ENCODE data around the gene PGGHG.
"Not testable (repeated sequence)": the region's sequence is repeated elsewhere in the genome, so short reads cannot be mapped to it uniquely, and the experiment has no call there.

PGGHG gene

GRCh38 chr11:313787-314553 is 25.0 kb downstream of the PGGHG start, which contains the start of gene IFITM1:
Gene IFITM1 (plus strand): TSS chr11:314040. CDS start chr11:314171, 131 bp downstream.
- no peak for DNase-seq (ENCODE audit: low spot score)

GRCh38 chr11:314554-314875 is 25.6 kb downstream of the PGGHG start:
- not testable (repeated sequence) for DNase-seq (ENCODE audit: low spot score)

- DNase-seq (ENCODE audit: low spot score), result no peak
Measured at GRCh38 chr11:315051-315481, 26.1 kb downstream of the PGGHG start.

GRCh38 chr11:315516-315994 is 26.6 kb downstream of the PGGHG start:
- DNase-seq (ENCODE audit: low spot score), result no peak

GRCh38 chr11:316031-316701 is 27.2 kb downstream of the PGGHG start:
- DNase-seq (ENCODE audit: low spot score), result no peak

- DNase-seq (ENCODE audit: low spot score), result no peak
Measured at GRCh38 chr11:316891-317301, 28.0 kb downstream of the PGGHG start.

GRCh38 chr11:317668-318404 is 28.9 kb downstream of the PGGHG start:
- DNase-seq (ENCODE audit: low spot score), result not testable (repeated sequence)

GRCh38 chr11:318405-319120 is 29.6 kb downstream of the PGGHG start:
- not testable (repeated sequence) for DNase-seq (ENCODE audit: low spot score)

- DNase-seq (ENCODE audit: low spot score), result not testable (repeated sequence)
Measured at GRCh38 chr11:319121-319887, 30.4 kb downstream of the PGGHG start.

- DNase-seq (ENCODE audit: low spot score), result not testable (repeated sequence)
Measured at GRCh38 chr11:319888-320273, 31.0 kb downstream of the PGGHG start.

- no peak for DNase-seq (ENCODE audit: low spot score)
Measured at GRCh38 chr11:324156-324555, 35.2 kb downstream of the PGGHG start.

GRCh38 chr11:324593-325517 is 35.9 kb downstream of the PGGHG start:
- DNase-seq (ENCODE audit: low spot score), result not testable (repeated sequence)

GRCh38 chr11:325796-326591 is 37.1 kb downstream of the PGGHG start:
- DNase-seq (ENCODE audit: low spot score), result no peak

- no peak for DNase-seq (ENCODE audit: low spot score)
Measured at GRCh38 chr11:326592-326841, 37.6 kb downstream of the PGGHG start.

- DNase-seq (ENCODE audit: low spot score), result no peak
Measured at GRCh38 chr11:326842-327580, 38.1 kb downstream of the PGGHG start.

- no peak for DNase-seq (ENCODE audit: low spot score)
Measured at GRCh38 chr11:327581-327923, 38.6 kb downstream of the PGGHG start.

- no peak for DNase-seq (ENCODE audit: low spot score)
Measured at GRCh38 chr11:328012-328411, 39.1 kb downstream of the PGGHG start.

GRCh38 chr11:328516-329100 is 39.7 kb downstream of the PGGHG start:
- not testable (repeated sequence) for DNase-seq (ENCODE audit: low spot score)

- DNase-seq (ENCODE audit: low spot score), result no peak
Measured at GRCh38 chr11:329886-330253, 40.9 kb downstream of the PGGHG start.
